HUES48 (cell line): Measurements from ENCODE around the gene KRT34.
"Not testable (repeated sequence)": the region's sequence is repeated elsewhere in the genome, so short reads cannot be mapped to it uniquely, and the experiment has no call there.

Experiments used
- H3K27ac ChIP-seq: one replicate; pipeline ENCODE4 v1.7.0; 2013; ENCODE audit warnings: low read depth, low read length, inconsistent platforms
- H3K27me3 ChIP-seq: 2 replicates; pipeline ENCODE4 v1.6.1; 2013; ENCODE audit warnings: mild to moderate bottlenecking, low read length; ENCODE audit not compliant: control insufficient read depth, insufficient read depth
- H3K36me3 ChIP-seq: 2 replicates; pipeline ENCODE4 v1.6.1; 2013; ENCODE audit warnings: low read length; ENCODE audit not compliant: control insufficient read depth, insufficient read depth
- H3K4me1 ChIP-seq: 2 replicates; pipeline ENCODE4 v1.6.1; 2013; ENCODE audit warnings: mild to moderate bottlenecking, low read length; ENCODE audit not compliant: control insufficient read depth, insufficient read depth
- H3K4me3 ChIP-seq: 2 replicates; pipeline ENCODE4 v1.5.1; 2013; ENCODE audit warnings: mild to moderate bottlenecking, low read depth, low read length
- H3K9ac ChIP-seq: 2 replicates; pipeline ENCODE4 v1.6.1; 2013; ENCODE audit warnings: mild to moderate bottlenecking, low read depth, low read length, moderate library complexity
- H3K9me3 ChIP-seq: 2 replicates; pipeline ENCODE4 v1.6.1; 2013; ENCODE audit warnings: low read length; ENCODE audit not compliant: control insufficient read depth, insufficient read depth

The KRT34 gene

GRCh38 chr17:41363881-41364280 is 18.2 kb downstream of the KRT34 start:
- Histone ChIP-seq H3K4me1 (no peaks in the 10 kb centered on the region), H3K27me3 (no peaks in the 10 kb centered on the region), H3K36me3 (no peaks in the 10 kb centered on the region), H3K27ac (no peak overlapping the region), H3K9ac (no peak overlapping the region), H3K4me3 (no peak overlapping the region), H3K9me3 (peaks cover 3% of the 10 kb centered on the region; the same call in 1 of the 2 replicates)

- Histone ChIP-seq H3K4me3 (no peak overlapping the region), H3K27ac (no peak overlapping the region), H3K9ac (no peak overlapping the region), H3K36me3 (no peaks in the 10 kb centered on the region), H3K9me3 (peaks cover 3% of the 10 kb centered on the region; the same call in 1 of the 2 replicates), H3K4me1 (no peaks in the 10 kb centered on the region), H3K27me3 (no peaks in the 10 kb centered on the region)
Measured at GRCh38 chr17:41360296-41360995, 21.7 kb downstream of the KRT34 start.

- no peak overlapping the region for H3K4me3 ChIP-seq
- no peaks in the 10 kb centered on the region for H3K4me1 ChIP-seq
- H3K9ac ChIP-seq: no peak overlapping the region
- no peaks in the 10 kb centered on the region for H3K36me3 ChIP-seq
- H3K27ac ChIP-seq: no peak overlapping the region
- H3K9me3 ChIP-seq: no peaks in the 10 kb centered on the region
- no peaks in the 10 kb centered on the region for H3K27me3 ChIP-seq
Measured at GRCh38 chr17:41354536-41354935, 27.6 kb downstream of the KRT34 start.

- Histone ChIP-seq H3K9me3 (no peaks in the 10 kb centered on the region), H3K36me3 (no peaks in the 10 kb centered on the region), H3K4me3 (no peak overlapping the region), H3K27me3 (no peaks in the 10 kb centered on the region), H3K4me1 (no peaks in the 10 kb centered on the region), H3K9ac (no peak overlapping the region), H3K27ac (no peak overlapping the region)
Measured at GRCh38 chr17:41352597-41353366, 29.3 kb downstream of the KRT34 start.

GRCh38 chr17:41351177-41351576 is 30.9 kb downstream of the KRT34 start:
- H3K9me3 ChIP-seq: no peaks in the 10 kb centered on the region
- no peak overlapping the region for H3K4me3 ChIP-seq
- H3K36me3 ChIP-seq: no peaks in the 10 kb centered on the region
- H3K27me3 ChIP-seq: no peaks in the 10 kb centered on the region
- no peak overlapping the region for H3K27ac ChIP-seq
- no peak overlapping the region for H3K9ac ChIP-seq
- no peaks in the 10 kb centered on the region for H3K4me1 ChIP-seq

GRCh38 chr17:41350381-41350878 is 31.7 kb downstream of the KRT34 start, which contains the start of gene KRT33A:
Gene KRT33A (minus strand): TSS chr17:41350828. CDS start chr17:41350767, 61 bp downstream.
- H3K9me3 ChIP-seq, H3K4me1 ChIP-seq, H3K27ac ChIP-seq: not testable (repeated sequence)

GRCh38 chr17:41347869-41348760 is 34.0 kb downstream of the KRT34 start:
- Histone ChIP-seq H3K27me3 (no peaks in the 10 kb centered on the region), H3K4me3 (no peak overlapping the region), H3K9me3 (no peaks in the 10 kb centered on the region; the same call in 1 of the 2 replicates), H3K9ac (no peak overlapping the region), H3K27ac (no peak overlapping the region), H3K4me1 (no peaks in the 10 kb centered on the region), H3K36me3 (no peaks in the 10 kb centered on the region)

More at GRCh38 chr17:41350381-41350878, 31.7 kb downstream of the KRT34 start, which contains the start of gene KRT33A:
- not testable (repeated sequence) for H3K9ac ChIP-seq, H3K36me3 ChIP-seq, H3K27me3 ChIP-seq, H3K4me3 ChIP-seq

GRCh38 chr17:41346421-41346820 is 35.7 kb downstream of the KRT34 start:
- not testable (repeated sequence) for H3K9me3 ChIP-seq, H3K4me1 ChIP-seq, H3K27me3 ChIP-seq, H3K36me3 ChIP-seq, H3K9ac ChIP-seq, H3K27ac ChIP-seq, H3K4me3 ChIP-seq

GRCh38 chr17:41345992-41346391 is 36.1 kb downstream of the KRT34 start:
- Histone ChIP-seq H3K27ac (no peak overlapping the region), H3K36me3 (no peaks in the 10 kb centered on the region), H3K4me3 (no peak overlapping the region), H3K9ac (no peak overlapping the region), H3K27me3 (no peaks in the 10 kb centered on the region), H3K9me3 (peaks cover 3% of the 10 kb centered on the region), H3K4me1 (no peaks in the 10 kb centered on the region)

GRCh38 chr17:41343029-41343428 is 39.1 kb downstream of the KRT34 start:
- H3K36me3 ChIP-seq: no peaks in the 10 kb centered on the region
- H3K4me3 ChIP-seq: no peak overlapping the region
- H3K27ac ChIP-seq: no peak overlapping the region
- no peaks in the 10 kb centered on the region for H3K4me1 ChIP-seq
- no peak overlapping the region for H3K9ac ChIP-seq
- H3K27me3 ChIP-seq: no peaks in the 10 kb centered on the region
- peaks cover 3% of the 10 kb centered on the region for H3K9me3 ChIP-seq
